GM12878 (cell line): ENCODE measurements around the gene DPM2.

Source experiments
- ESRRA ChIP-seq: IDR thresholded peaks from 2 replicates; pipeline ENCODE4 v1.6.1; 2012; ENCODE audit warnings: mild to moderate bottlenecking, low read length, improper control_type of control experiment
- POLR2AphosphoS5 ChIP-seq: IDR thresholded peaks from 2 replicates; pipeline ENCODE4 v1.6.1; 2011; ENCODE audit warnings: mild to moderate bottlenecking, low read length, inconsistent platforms

GRCh38 chr9:127937056-127937387 is 632 bp downstream of the DPM2 start:
- no peak for TF ChIP-seq POLR2AphosphoS5
- no peak for TF ChIP-seq ESRRA
